HepG2 (cell line): Measurements from ENCODE around the gene CAMK1D. TPM values are rescaled to one million over a fixed set of nuclear protein-coding genes. Genes with fewer than 3 reads are reported as not detected.

Experiments used
- ATAC-seq: fragments of 200-7000 bp; cut with Tn5 transposase; 3 replicates; pipeline ENCODE4 v1.9.1; 2020; ENCODE audit warnings: mild to moderate bottlenecking, moderate library complexity
- BruUV-seq: library from RNA; stranded (reverse); fragments of 400-500 nt; replicated peaks from 2 replicates; lab custom pipeline; 2021; lab: Mats Ljungman, UMichigan
- CTCF ChIA-PET: fragments of 300-600 bp; formaldehyde crosslinking; extraction: SDS; loops from one replicate; lab custom pipeline; 2021; ENCODE audit warnings: low total read pairs, inconsistent platforms, low intra/inter-chr PET ratio; lab: Yijun Ruan, JAX
- POLR2A ChIA-PET: fragments of 350-600 bp; sonication (Branson Sonifier 250); formaldehyde crosslinking; loops from one replicate; lab custom pipeline; 2020; ENCODE audit warnings: antibody characterized with exemption, inconsistent platforms; lab: Yijun Ruan, JAX
- DNase-seq: peaks from one replicate; pipeline ENCODE4 v3.0.0-alpha.2; 2015; ENCODE audit warnings: low spot score
- FAIRE-seq: peaks from 3 replicates; lab custom pipeline; 2011; peaks lifted over from hg19 to GRCh38; lab: Jason Lieb, UNC
- H2AFZ ChIP-seq: one replicate; pipeline ENCODE4 v1.6.1; 2011; ENCODE audit warnings: low read length, inconsistent platforms
- H3K27ac ChIP-seq: fragments of 300-600 bp; 3 replicates; pipeline ENCODE4 v1.8.0; 2011; ENCODE audit warnings: mixed run types, mild to moderate bottlenecking, mixed read lengths, low read length, inconsistent platforms; ENCODE audit not compliant: insufficient read depth; ENCODE audit errors: extremely low read length
- H3K27me3 ChIP-seq, 2 experiments: fragments of 200-600 bp in 1 of 2; 2 replicates in 1 of 2; 3 replicates in 1 of 2; pipeline versions ENCODE4 v1.6.0 to v1.8.0; 2011; ENCODE audit warnings: low read length in 2 of 2, mild to moderate bottlenecking in 2 of 2, moderate library complexity in 2 of 2, inconsistent platforms in 1 of 2; ENCODE audit not compliant: insufficient read depth in 2 of 2, control insufficient read depth in 1 of 2
- H3K36me3 ChIP-seq, 2 experiments: fragments of 200-600 bp in 1 of 2; replicated peaks in 1 of 2; 2 replicates in 1 of 2; 3 replicates in 1 of 2; pipeline versions ENCODE4 v1.5.1 to v1.8.0; 2011; ENCODE audit warnings: low read length in 2 of 2, inconsistent platforms in 1 of 2; ENCODE audit not compliant: insufficient read depth in 2 of 2, control insufficient read depth in 1 of 2
- H3K4me1 ChIP-seq: 2 replicates; pipeline ENCODE4 v1.5.1; 2012; ENCODE audit warnings: low read length, inconsistent platforms; ENCODE audit not compliant: insufficient read depth
- H3K4me2 ChIP-seq: 2 replicates; pipeline ENCODE4 v1.6.0; 2011; ENCODE audit warnings: low read depth, low read length, inconsistent platforms
- H3K4me3 ChIP-seq, 3 experiments: fragments of 200-600 bp in 1 of 3; sonication (generic), shearing (Covaris generic) in 1 of 3; replicated peaks in 1 of 3; 2 replicates each; pipeline ENCODE4 v1.5.1; 2011 to 2016; ENCODE audit warnings: low read length in 3 of 3, inconsistent platforms in 2 of 3, low read depth in 2 of 3, mild to moderate bottlenecking in 2 of 3, control low read depth in 1 of 3, mixed read lengths in 1 of 3; ENCODE audit not compliant: insufficient read depth in 1 of 3
- H3K79me2 ChIP-seq: one replicate; pipeline ENCODE4 v1.6.1; 2011; ENCODE audit warnings: low read length, inconsistent platforms; ENCODE audit not compliant: insufficient read depth
- H3K9ac ChIP-seq: 2 replicates; pipeline ENCODE4 v1.6.0; 2011; ENCODE audit warnings: mild to moderate bottlenecking, low read depth, low read length, inconsistent platforms; ENCODE audit not compliant: insufficient read depth
- H3K9me3 ChIP-seq: 2 replicates; pipeline ENCODE4 v1.5.1; 2012; ENCODE audit warnings: mild to moderate bottlenecking, low read length
- H4K20me1 ChIP-seq: 2 replicates; pipeline ENCODE4 v1.6.0; 2011; ENCODE audit warnings: inconsistent platforms, mild to moderate bottlenecking, low read length, moderate library complexity; ENCODE audit not compliant: insufficient read depth
- ARNT ChIP-seq: fragments of 450-650 bp; IDR thresholded peaks from 2 replicates; pipeline ENCODE4 v1.6.1; 2017
- ATRX ChIP-seq: sonication (generic); formaldehyde crosslinking; IDR thresholded peaks from 2 replicates; pipeline ENCODE4 v1.4.0; 2020; ENCODE audit warnings: missing genetic modification reagents, borderline replicate concordance
- HMG20A ChIP-seq: IDR thresholded peaks from 2 replicates; pipeline ENCODE4 v1.6.1; 2016; ENCODE audit warnings: borderline replicate concordance
- HNRNPK ChIP-seq: fragments of 200-400 bp; formaldehyde crosslinking; IDR thresholded peaks from 2 replicates; pipeline ENCODE4 v1.6.1; 2018; ENCODE audit warnings: low read length, low read depth, moderate library complexity, mild to moderate bottlenecking; ENCODE audit not compliant: poor library complexity, severe bottlenecking
- MAZ ChIP-seq, 2 experiments: sonication (generic) in 1 of 2; formaldehyde crosslinking in 1 of 2; IDR thresholded peaks; 2 replicates each; pipeline versions ENCODE4 v1.5.0 to v1.6.1; 2012 to 2020; ENCODE audit warnings: low read depth in 2 of 2, mild to moderate bottlenecking in 2 of 2, borderline replicate concordance in 1 of 2, improper control_type of control experiment in 1 of 2, low read length in 1 of 2, missing genetic modification reagents in 1 of 2, moderate library complexity in 1 of 2
- MEF2D ChIP-seq: sonication (generic); formaldehyde crosslinking; IDR thresholded peaks from 2 replicates; pipeline ENCODE4 v1.5.1; 2020; ENCODE audit warnings: mild to moderate bottlenecking, missing genetic modification reagents
- NCOA5 ChIP-seq: sonication (generic); formaldehyde crosslinking; IDR thresholded peaks from 2 replicates; pipeline ENCODE4 v1.4.0; 2020; ENCODE audit warnings: missing genetic modification reagents
- PAWR ChIP-seq: sonication (generic); formaldehyde crosslinking; IDR thresholded peaks from 2 replicates; pipeline ENCODE4 v1.4.0; 2020; ENCODE audit warnings: missing genetic modification reagents, mild to moderate bottlenecking, borderline replicate concordance
- RARG ChIP-seq: sonication (generic); formaldehyde crosslinking; IDR thresholded peaks from 2 replicates; pipeline ENCODE4 v1.4.0; 2020; ENCODE audit warnings: low read depth, mild to moderate bottlenecking, missing genetic modification reagents
- SOX5 ChIP-seq: IDR thresholded peaks from 2 replicates; pipeline ENCODE4 v1.6.1; 2016; ENCODE audit warnings: borderline replicate concordance
- TEF ChIP-seq: sonication (generic); formaldehyde crosslinking; IDR thresholded peaks from 2 replicates; pipeline ENCODE4 v1.5.0; 2020; ENCODE audit warnings: missing genetic modification reagents
- XRCC5 ChIP-seq: fragments of 200-400 bp; formaldehyde crosslinking; optimal IDR thresholded peaks from 2 replicates; pipeline ENCODE3; 2017; ENCODE audit warnings: mild to moderate bottlenecking, low read length
- ZBTB14 ChIP-seq: sonication (generic); formaldehyde crosslinking; IDR thresholded peaks from 2 replicates; pipeline ENCODE4 v1.4.0; 2020; ENCODE audit warnings: missing genetic modification reagents
- ZBTB8A ChIP-seq: sonication (generic); formaldehyde crosslinking; IDR thresholded peaks from 2 replicates; pipeline ENCODE4 v1.4.0; 2020; ENCODE audit warnings: mild to moderate bottlenecking, low read depth, missing genetic modification reagents, borderline replicate concordance
- ZFX ChIP-seq: sonication (generic); formaldehyde crosslinking; IDR thresholded peaks from 2 replicates; pipeline ENCODE4 v1.4.0; 2020; ENCODE audit warnings: mild to moderate bottlenecking, low read depth, missing genetic modification reagents, moderate library complexity
- ZFY ChIP-seq: sonication (generic); formaldehyde crosslinking; IDR thresholded peaks from 2 replicates; pipeline ENCODE4 v1.4.0; 2020; ENCODE audit warnings: missing genetic modification reagents
- ZNF782 ChIP-seq: sonication (generic); formaldehyde crosslinking; IDR thresholded peaks from 2 replicates; pipeline ENCODE4 v1.4.0; 2020; ENCODE audit warnings: missing genetic modification reagents, mild to moderate bottlenecking, borderline replicate concordance
- WGBS: methylation state at CpG from one replicate; pipeline ENCODE4 v1.1.6; 2017; ENCODE audit warnings: low lambda C conversion rate; 5-methylcytosine and 5-hydroxymethylcytosine counted together
- in situ Hi-C: cut with HindIII; loops from 2 replicates; pipeline ENCODE4 v1.10.0; 2017; ENCODE audit warnings: low pct_unique_long_range_greater_than_20kb; ENCODE audit not compliant: extremely low pct_ligation_motif_present
- intact Hi-C: fragments of 100-400 bp; cut with micrococcal nuclease; formaldehyde crosslinking; loops from one replicate; pipeline ENCODE4 v1.10.0; 2022; ENCODE audit not compliant: unreplicated experiment
- polyA plus RNA-seq, 8 experiments: library from polyadenylated mRNA; depleted of rRNA in 3 of 8; stranded (reverse) in 7 of 8; unstranded in 1 of 8; fragments of >200 nt; fragmentation: Illumina TruSeq in 4 of 8; extraction: Trizol in 4 of 8; gene quantifications; 2 replicates each; pipeline versions ENCODE4 v1.2.1 to v1.2.3, GENCODE V29; 2011 to 2016; ENCODE audit warnings: low read depth in 4 of 8, missing spikeins in 1 of 8, mixed read lengths in 1 of 8; ENCODE audit not compliant: insufficient read depth in 1 of 8
- total RNA-seq, 5 experiments: library from RNA; depleted of rRNA; stranded (reverse); fragments of >200 nt; fragmentation: Illumina TruSeq; extraction: Trizol; gene quantifications; 2 replicates each; pipeline ENCODE4 v1.2.3, GENCODE V29; 2016; ENCODE audit warnings: low read depth in 1 of 5
- TF ChIP-seq, protein P1 (sequence below): IDR thresholded peaks from 2 replicates; pipeline ENCODE4 v1.6.1; 2016; ENCODE audit warnings: low read depth, control low read depth
- TF ChIP-seq, protein P2 (sequence below): sonication (generic); formaldehyde crosslinking; IDR thresholded peaks from 2 replicates; pipeline ENCODE4 v1.9.0; 2021; ENCODE audit warnings: missing genetic modification reagents, borderline replicate concordance

The CAMK1D gene
- total and polyA plus RNA-seq, 2 of the 13 experiments (the other 11 are each of a cell fraction or from before 2014, with no cell fraction given): under 0.01 TPM; not detected in 1

DNA sequence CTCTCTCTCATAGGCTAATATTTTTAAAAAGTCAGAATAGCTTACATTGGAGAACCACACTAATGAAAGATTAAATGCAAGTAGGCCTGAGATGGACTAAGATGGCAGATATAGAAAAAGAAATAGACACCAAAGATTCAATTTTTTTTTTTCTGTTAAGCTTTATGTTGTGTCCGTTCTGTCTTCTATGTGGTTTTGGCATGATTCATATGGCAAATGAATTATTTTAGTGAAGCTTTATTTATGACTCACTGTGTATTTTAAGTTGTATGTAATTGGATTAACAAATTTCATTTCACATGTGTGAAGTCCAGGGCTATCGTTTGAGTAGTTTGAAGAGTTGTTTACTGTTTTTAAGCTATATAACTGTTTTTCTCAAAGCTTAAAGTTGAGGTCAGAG is 214.8 kb downstream of the CAMK1D start:
- POLR2A ChIA-PET: no interaction called here
- no peak overlapping the region for H3K4me3 ChIP-seq
- FAIRE-seq (no peak), ATAC-seq (no peak), DNase-seq (no peak)
- no TSS peak for BruUV-seq
- 44% methylated on average over 2 of the region's 2 CpGs for WGBS
- no peak overlapping the region for H2AFZ ChIP-seq
- intact Hi-C loops (no loop called here), in situ Hi-C loops (no loop called here)
- no peak for TF ChIP-seq PAWR (CRISPR knock-in tag)
- no peak for TF ChIP-seq TEF (CRISPR knock-in tag)
- no peak for TF ChIP-seq ARNT
- TF ChIP-seq MAZ (IDR thresholded peaks at IDR 0.05; ENCODE audit: borderline replicate concordance, low read depth, low read length): no peak
- no peak for TF ChIP-seq MAZ (CRISPR knock-in tag; IDR thresholded peaks at IDR 0.05; ENCODE audit: low read depth)
- no peak for TF ChIP-seq ZBTB8A
- no peak for TF ChIP-seq SOX5 (CRISPR knock-in tag)
- TF ChIP-seq ZNF782 (CRISPR knock-in tag): no peak
- TF ChIP-seq ZFY: no peak
- no peak for TF ChIP-seq NCOA5 (CRISPR knock-in tag)
- no peak for TF ChIP-seq HNRNPK
- TF ChIP-seq ZBTB14 (CRISPR knock-in tag): no peak
- no peak for TF ChIP-seq RARG (CRISPR knock-in tag)
- TF ChIP-seq MEF2D: no peak
- TF ChIP-seq ATRX (CRISPR knock-in tag): no peak
- TF ChIP-seq, protein P1, sequence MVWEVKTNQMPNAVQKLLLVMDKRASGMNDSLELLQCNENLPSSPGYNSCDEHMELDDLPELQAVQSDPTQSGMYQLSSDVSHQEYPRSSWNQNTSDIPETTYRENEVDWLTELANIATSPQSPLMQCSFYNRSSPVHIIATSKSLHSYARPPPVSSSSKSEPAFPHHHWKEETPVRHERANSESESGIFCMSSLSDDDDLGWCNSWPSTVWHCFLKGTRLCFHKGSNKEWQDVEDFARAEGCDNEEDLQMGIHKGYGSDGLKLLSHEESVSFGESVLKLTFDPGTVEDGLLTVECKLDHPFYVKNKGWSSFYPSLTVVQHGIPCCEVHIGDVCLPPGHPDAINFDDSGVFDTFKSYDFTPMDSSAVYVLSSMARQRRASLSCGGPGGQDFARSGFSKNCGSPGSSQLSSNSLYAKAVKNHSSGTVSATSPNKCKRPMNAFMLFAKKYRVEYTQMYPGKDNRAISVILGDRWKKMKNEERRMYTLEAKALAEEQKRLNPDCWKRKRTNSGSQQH (CRISPR knock-in tag): no peak
- no peak for TF ChIP-seq XRCC5
- no peak for TF ChIP-seq HMG20A (CRISPR knock-in tag)
- TF ChIP-seq, protein P2, sequence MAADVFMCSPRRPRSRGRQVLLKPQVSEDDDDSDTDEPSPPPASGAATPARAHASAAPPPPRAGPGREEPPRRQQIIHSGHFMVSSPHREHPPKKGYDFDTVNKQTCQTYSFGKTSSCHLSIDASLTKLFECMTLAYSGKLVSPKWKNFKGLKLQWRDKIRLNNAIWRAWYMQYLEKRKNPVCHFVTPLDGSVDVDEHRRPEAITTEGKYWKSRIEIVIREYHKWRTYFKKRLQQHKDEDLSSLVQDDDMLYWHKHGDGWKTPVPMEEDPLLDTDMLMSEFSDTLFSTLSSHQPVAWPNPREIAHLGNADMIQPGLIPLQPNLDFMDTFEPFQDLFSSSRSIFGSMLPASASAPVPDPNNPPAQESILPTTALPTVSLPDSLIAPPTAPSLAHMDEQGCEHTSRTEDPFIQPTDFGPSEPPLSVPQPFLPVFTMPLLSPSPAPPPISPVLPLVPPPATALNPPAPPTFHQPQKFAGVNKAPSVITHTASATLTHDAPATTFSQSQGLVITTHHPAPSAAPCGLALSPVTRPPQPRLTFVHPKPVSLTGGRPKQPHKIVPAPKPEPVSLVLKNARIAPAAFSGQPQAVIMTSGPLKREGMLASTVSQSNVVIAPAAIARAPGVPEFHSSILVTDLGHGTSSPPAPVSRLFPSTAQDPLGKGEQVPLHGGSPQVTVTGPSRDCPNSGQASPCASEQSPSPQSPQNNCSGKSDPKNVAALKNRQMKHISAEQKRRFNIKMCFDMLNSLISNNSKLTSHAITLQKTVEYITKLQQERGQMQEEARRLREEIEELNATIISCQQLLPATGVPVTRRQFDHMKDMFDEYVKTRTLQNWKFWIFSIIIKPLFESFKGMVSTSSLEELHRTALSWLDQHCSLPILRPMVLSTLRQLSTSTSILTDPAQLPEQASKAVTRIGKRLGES (CRISPR knock-in tag): no peak
- no peak for TF ChIP-seq ZFX (CRISPR knock-in tag)
- CTCF ChIA-PET: no interaction called here
- H4K20me1 ChIP-seq: no peaks in the 10 kb centered on the region
- peaks cover 0 to 21% of the 10 kb centered on the region in 2 experiments; a peak in 1 of 5 replicates for H3K27me3 ChIP-seq
- no peaks in the 10 kb centered on the region for H3K4me1 ChIP-seq
- H3K27ac ChIP-seq: no peak overlapping the region
- H3K79me2 ChIP-seq: no peaks in the 10 kb centered on the region
- no peak overlapping the region for H3K9ac ChIP-seq
- no peaks in the 10 kb centered on the region for H3K36me3 ChIP-seq
- H3K4me2 ChIP-seq: no peak overlapping the region
- no peaks in the 10 kb centered on the region for H3K9me3 ChIP-seq
